Left lung (tissue), 10 donors: ENCODE results near the gene WWC1. TPM values are rescaled to one million over a fixed set of nuclear protein-coding genes. Genes with fewer than 3 reads are reported as not detected.

ENCODE experiments used
- ATAC-seq: fragments of 200-7000 bp; cut with Tn5 transposase; one replicate; pipeline ENCODE4 v1.9.1; 2020; ENCODE audit warnings: moderate library complexity
- DNase-seq, 4 donors: peaks; one replicate each; pipeline ENCODE4 v3.0.0-alpha.2; 2013 to 2020
- H3K27ac ChIP-seq, 2 donors: fragments of 200-600 bp; sonication (generic) in 1 of 2; one replicate each; pipeline versions ENCODE4 v1.5.0 to v1.8.0; 2020 to 2021
- H3K27me3 ChIP-seq, 2 donors: fragments of 200-600 bp; sonication (generic) in 1 of 2; one replicate each; pipeline versions ENCODE4 v1.5.0 to v1.8.0; 2020 to 2021
- H3K36me3 ChIP-seq, 2 donors: fragments of 200-600 bp; sonication (generic) in 1 of 2; one replicate each; pipeline versions ENCODE4 v1.5.0 to v1.8.0; 2020 to 2021
- H3K4me1 ChIP-seq, 2 donors: fragments of 200-600 bp; one replicate each; pipeline ENCODE4 v1.8.0; 2021
- H3K4me3 ChIP-seq, 2 donors: fragments of 200-600 bp; sonication (generic) in 1 of 2; one replicate each; pipeline versions ENCODE4 v1.5.0 to v1.8.0; 2020 to 2021; ENCODE audit warnings: mild to moderate bottlenecking in 1 of 2
- H3K9me3 ChIP-seq, 2 donors: fragments of 200-600 bp; sonication (generic) in 1 of 2; one replicate each; pipeline versions ENCODE4 v1.5.0 to v1.8.0; 2020 to 2021
- CTCF ChIP-seq, 2 donors: fragments of 200-600 bp; sonication (generic) in 1 of 2; IDR thresholded peaks; one replicate each; pipeline versions ENCODE4 v1.5.0 to v1.8.0; 2021; ENCODE audit warnings: antibody characterized with exemption in 2 of 2
- intact Hi-C, 2 donors: fragments of 100-400 bp; cut with DNase I; formaldehyde crosslinking; loops; one replicate each; pipeline versions ENCODE4 v1.11.2 to v1.14.2; 2022
- polyA plus RNA-seq, 6 donors: library from polyadenylated mRNA; unstranded; fragments of 120-200 nt; gene quantifications; one replicate each; pipeline ENCODE4 v1.2.1, GENCODE V29; 2013; ENCODE audit not compliant: insufficient read length in 6 of 6
- total RNA-seq, 2 donors: library from RNA; stranded (reverse); fragmentation: NEBNext Ultra II Directional; extraction: Animal tissue kit (Norgen Biotek cat#: 25700); gene quantifications; one replicate each; pipeline ENCODE4 v1.2.1, GENCODE V29; 2021
- donor health status: DM: no; HTN: yes; CAD: no.
- donor health status: DM: no; HTN: no; CAD: no.

WWC1 gene
- total and polyA plus RNA-seq, 8 donors = 59.6 to 128 (median 86.1) TPM

- intact Hi-C loops = no loop called here
- ATAC-seq = no peak
Measured at GRCh38 chr5:168302785-168303184, 11.3 kb downstream of the WWC1 start.

DNA sequence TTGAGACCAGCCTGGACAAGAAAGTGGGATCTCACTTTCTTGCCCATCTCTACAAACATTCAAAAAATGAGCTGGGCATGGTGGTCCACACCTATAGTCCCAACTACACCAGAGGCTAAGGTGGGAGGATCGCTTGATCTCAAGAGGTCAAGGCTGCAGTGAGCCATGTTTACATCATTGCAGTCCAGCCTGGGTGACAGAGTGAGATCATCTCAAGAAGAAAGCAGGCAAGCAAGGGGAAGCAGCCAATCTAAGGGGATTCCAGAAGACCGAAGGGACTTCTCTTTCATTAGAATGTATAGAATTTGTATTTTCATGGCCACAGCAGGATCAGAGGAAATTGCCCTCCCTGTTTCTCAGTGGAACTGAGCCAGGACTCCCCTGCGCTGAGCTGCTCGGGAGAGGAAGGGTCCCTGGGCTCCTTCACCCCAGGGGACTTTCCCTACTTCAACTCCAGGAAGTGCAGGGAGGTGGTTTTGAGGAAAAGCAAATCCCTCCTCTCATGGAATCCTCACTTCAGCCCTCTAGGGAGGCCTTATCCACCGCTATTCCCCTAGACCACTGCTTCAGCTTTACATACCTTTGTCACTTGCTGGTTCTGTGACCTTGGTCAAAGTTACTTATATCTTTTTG is 12.1 kb downstream of the WWC1 start:
- intact Hi-C loops = no loop called here
- Histone ChIP-seq H3K4me1 (peaks cover 0 to 8% of the 10 kb centered on the region in 2 donors), H3K36me3 (no peaks in the 10 kb centered on the region), H3K27ac (peak overlapping the region; percentile 3 to 61), H3K9me3 (no peaks in the 10 kb centered on the region), H3K4me3 (no peak overlapping the region), H3K27me3 (no peaks in the 10 kb centered on the region)
- no peak for TF ChIP-seq CTCF (IDR thresholded peaks at IDR 0.05)
- DNase-seq (no peak), ATAC-seq (no peak)

More at GRCh38 chr5:168302785-168303184, 11.3 kb downstream of the WWC1 start:
- no peaks in the 10 kb centered on the region for H3K9me3 ChIP-seq
- peak overlapping the region; percentile 13 to 60 for H3K27ac ChIP-seq
- no peaks in the 10 kb centered on the region for H3K36me3 ChIP-seq
- no peaks in the 10 kb centered on the region for H3K27me3 ChIP-seq
- no peak for TF ChIP-seq CTCF (IDR thresholded peaks at IDR 0.05)
- DNase-seq = no peak
- H3K4me1 ChIP-seq = peaks cover 0 to 8% of the 10 kb centered on the region in 2 donors
- no peak overlapping the region for H3K4me3 ChIP-seq

GRCh38 chr5:168304349-168304748 is 12.9 kb downstream of the WWC1 start:
- H3K36me3 ChIP-seq = no peaks in the 10 kb centered on the region
- peak overlapping the region; percentile 3 to 69 for H3K27ac ChIP-seq
- peak in 2 of 4 donors; percentile 47 to 53 for DNase-seq
- no peak overlapping the region for H3K4me3 ChIP-seq
- intact Hi-C loops = no loop called here
- no peaks in the 10 kb centered on the region for H3K9me3 ChIP-seq
- peak; percentile 66 for ATAC-seq
- no peak for TF ChIP-seq CTCF (IDR thresholded peaks at IDR 0.05)
- H3K4me1 ChIP-seq = peaks cover 3 to 8% of the 10 kb centered on the region in 2 donors
- H3K27me3 ChIP-seq = no peaks in the 10 kb centered on the region

- no peak for TF ChIP-seq CTCF (IDR thresholded peaks at IDR 0.05)
- Histone ChIP-seq H3K9me3 (no peaks in the 10 kb centered on the region), H3K36me3 (no peaks in the 10 kb centered on the region), H3K27me3 (no peaks in the 10 kb centered on the region), H3K27ac (peak overlapping the region in 1 of 2 donors; percentile 69), H3K4me1 (peaks cover 3 to 8% of the 10 kb centered on the region in 2 donors), H3K4me3 (no peak overlapping the region)
- intact Hi-C loops = no loop called here
- no peak for DNase-seq
- ATAC-seq = peak; percentile 38
Measured at GRCh38 chr5:168305281-168305680, 13.8 kb downstream of the WWC1 start.

DNA sequence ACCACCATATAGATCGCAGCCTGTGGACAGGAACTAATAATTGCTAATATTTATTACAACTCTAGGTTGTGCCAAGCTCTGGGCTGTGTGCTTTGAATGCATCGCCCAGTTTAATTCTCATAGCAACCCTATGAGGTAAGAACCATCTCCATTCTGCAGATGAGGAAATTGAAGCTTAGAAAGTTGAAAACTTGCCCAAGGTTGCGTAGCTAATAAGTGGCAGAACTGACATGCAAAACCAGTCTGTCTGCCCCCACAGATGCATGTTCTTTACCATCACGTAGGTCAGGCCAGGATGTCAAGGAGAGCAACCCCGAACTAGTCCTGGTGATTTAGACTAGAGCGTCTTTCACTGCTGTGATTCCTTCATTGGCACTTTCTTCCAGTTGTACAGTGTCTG is 15.6 kb downstream of the WWC1 start:
- H3K4me1 ChIP-seq = peaks cover 3 to 8% of the 10 kb centered on the region in 2 donors
- TF ChIP-seq CTCF (IDR thresholded peaks at IDR 0.05) = no peak
- intact Hi-C loops = no loop called here
- DNase-seq = no peak
- no peak overlapping the region for H3K27ac ChIP-seq
- no peaks in the 10 kb centered on the region for H3K9me3 ChIP-seq
- no peaks in the 10 kb centered on the region for H3K36me3 ChIP-seq
- no peak overlapping the region for H3K4me3 ChIP-seq
- H3K27me3 ChIP-seq = no peaks in the 10 kb centered on the region
- no peak for ATAC-seq
